Measurements from ENCODE around the gene PGLYRP3.

The PGLYRP3 gene

GRCh38 chr1:153312570-153313186, at the start of gene PGLYRP3:
TSS of gene PGLYRP3 (minus strand) at chr1:153312952. CDS start at chr1:153310665, 2,287 bp downstream.
- no peak within 1 kb of the TSS for H3K4me3 ChIP-seq (ENCODE audit: low read depth, low read length)
- no peak for TF ChIP-seq MAX (IDR thresholded peaks at IDR 0.05; ENCODE audit: low read depth, low read length)
- DNase-seq (ENCODE audit: low read depth), result no peak

- TF ChIP-seq MAX (IDR thresholded peaks at IDR 0.05; ENCODE audit: low read depth, low read length) (no peak), CTCF (IDR thresholded peaks at IDR 0.05; ENCODE audit: low read depth, low read length) (no peak), MYC (IDR thresholded peaks at IDR 0.05; ENCODE audit: low read depth, low read length) (no peak), POLR2A (IDR thresholded peaks at IDR 0.05; ENCODE audit: extremely low read depth, insufficient read length) (no peak)
- DNase-seq (ENCODE audit: low read depth), result no peak
- H3K4me3 ChIP-seq (ENCODE audit: low read depth, low read length), result no peak overlapping the region
These were observed 49.5 kb upstream of the PGLYRP3 start for GRCh38 chr1:153362187-153362775.

GRCh38 chr1:153361480-153362109, 48.8 kb upstream of the PGLYRP3 start:
- no peak for TF ChIP-seq MAX (IDR thresholded peaks at IDR 0.05; ENCODE audit: low read depth, low read length)
- no peak for TF ChIP-seq POLR2A (IDR thresholded peaks at IDR 0.05; ENCODE audit: extremely low read depth, insufficient read length)
- DNase-seq (ENCODE audit: low read depth), result no peak
- no peak overlapping the region for H3K4me3 ChIP-seq (ENCODE audit: low read depth, low read length)

GRCh38 chr1:153360592-153361479, 48.1 kb upstream of the PGLYRP3 start:
- H3K4me3 ChIP-seq (ENCODE audit: low read depth, low read length), result no peak overlapping the region

GRCh38 chr1:153360190-153360589, 47.4 kb upstream of the PGLYRP3 start:
- DNase-seq (ENCODE audit: low read depth), result no peak
- no peak for TF ChIP-seq CTCF (IDR thresholded peaks at IDR 0.05; ENCODE audit: low read depth, low read length)
- no peak for TF ChIP-seq MYC (IDR thresholded peaks at IDR 0.05; ENCODE audit: low read depth, low read length)
- no peak for TF ChIP-seq MAX (IDR thresholded peaks at IDR 0.05; ENCODE audit: low read depth, low read length)
- TF ChIP-seq POLR2A (IDR thresholded peaks at IDR 0.05; ENCODE audit: extremely low read depth, insufficient read length), result no peak

More at GRCh38 chr1:153360592-153361479, 48.1 kb upstream of the PGLYRP3 start:
- DNase-seq (ENCODE audit: low read depth), result no peak
- no peak for TF ChIP-seq MAX (IDR thresholded peaks at IDR 0.05; ENCODE audit: low read depth, low read length)
- TF ChIP-seq CTCF (IDR thresholded peaks at IDR 0.05; ENCODE audit: low read depth, low read length), result no peak
- TF ChIP-seq POLR2A (IDR thresholded peaks at IDR 0.05; ENCODE audit: extremely low read depth, insufficient read length), result no peak
- TF ChIP-seq MYC (IDR thresholded peaks at IDR 0.05; ENCODE audit: low read depth, low read length), result no peak

GRCh38 chr1:153359241-153359640, 46.5 kb upstream of the PGLYRP3 start:
- no peak for DNase-seq (ENCODE audit: low read depth)
- H3K4me3 ChIP-seq (ENCODE audit: low read depth, low read length), result no peak overlapping the region
- TF ChIP-seq CTCF (IDR thresholded peaks at IDR 0.05; ENCODE audit: low read depth, low read length), result no peak
- no peak for TF ChIP-seq POLR2A (IDR thresholded peaks at IDR 0.05; ENCODE audit: extremely low read depth, insufficient read length)
- no peak for TF ChIP-seq MYC (IDR thresholded peaks at IDR 0.05; ENCODE audit: low read depth, low read length)
- TF ChIP-seq MAX (IDR thresholded peaks at IDR 0.05; ENCODE audit: low read depth, low read length), result no peak

More at GRCh38 chr1:153360190-153360589, 47.4 kb upstream of the PGLYRP3 start:
- no peak overlapping the region for H3K4me3 ChIP-seq (ENCODE audit: low read depth, low read length)
